Hair follicle dermal papilla cell (primary cell): ENCODE results near the gene MECR. TPM values are rescaled to one million over a fixed set of nuclear protein-coding genes. Genes with fewer than 3 reads are reported as not detected.

Experiments
- small RNA-seq: library from RNA; depleted of rRNA; stranded (forward); fragments of <200 nt; gene quantifications from one replicate; pipeline ENCODE3, GENCODE V24; 2012
- total RNA-seq: library from RNA; depleted of rRNA; stranded (reverse); fragments of >200 nt; gene quantifications from 2 replicates; pipeline ENCODE4 v1.2.3, GENCODE V29; 2012

The MECR gene, protein sequence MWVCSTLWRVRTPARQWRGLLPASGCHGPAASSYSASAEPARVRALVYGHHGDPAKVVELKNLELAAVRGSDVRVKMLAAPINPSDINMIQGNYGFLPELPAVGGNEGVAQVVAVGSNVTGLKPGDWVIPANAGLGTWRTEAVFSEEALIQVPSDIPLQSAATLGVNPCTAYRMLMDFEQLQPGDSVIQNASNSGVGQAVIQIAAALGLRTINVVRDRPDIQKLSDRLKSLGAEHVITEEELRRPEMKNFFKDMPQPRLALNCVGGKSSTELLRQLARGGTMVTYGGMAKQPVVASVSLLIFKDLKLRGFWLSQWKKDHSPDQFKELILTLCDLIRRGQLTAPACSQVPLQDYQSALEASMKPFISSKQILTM
- 15.3 and 23.0 TPM in 2 replicates for total RNA-seq

DNA sequence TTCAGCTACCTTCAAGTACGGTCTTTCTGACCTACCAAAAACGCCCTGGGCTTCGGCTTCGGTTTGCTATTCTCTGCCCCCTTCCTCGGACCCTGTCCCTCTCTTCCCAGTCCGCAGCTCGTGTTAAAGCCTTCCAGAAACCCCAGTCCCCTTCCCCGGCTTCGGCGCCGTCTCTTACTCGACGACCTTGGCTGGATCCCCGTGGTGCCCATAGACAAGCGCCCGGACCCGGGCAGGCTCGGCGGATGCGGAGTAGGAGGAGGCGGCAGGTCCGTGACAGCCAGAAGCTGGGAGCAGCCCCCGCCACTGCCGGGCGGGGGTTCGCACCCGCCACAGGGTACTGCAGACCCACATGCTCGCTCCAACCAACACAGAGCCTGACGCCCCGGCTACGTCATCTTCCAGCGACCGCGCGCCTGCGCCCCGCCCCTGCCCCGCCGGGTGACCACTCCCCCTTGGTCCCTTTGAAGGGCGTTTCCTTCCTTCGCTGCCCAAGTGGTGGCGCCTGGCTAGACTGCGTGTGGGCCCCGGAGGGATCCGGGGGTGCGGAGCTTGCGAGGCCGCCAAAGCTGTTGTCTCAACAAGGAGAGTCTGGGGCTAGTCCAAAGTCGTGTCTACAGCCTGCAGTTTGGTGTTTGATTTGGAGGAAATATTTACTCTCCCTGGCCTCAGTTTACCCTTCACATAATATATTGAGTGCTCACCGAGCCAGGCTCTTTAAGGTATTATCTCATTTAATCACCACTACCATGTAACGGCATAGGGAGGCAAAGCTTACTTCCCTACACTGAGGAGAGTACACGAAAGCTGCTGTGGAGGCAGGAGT lies at the start of gene MECR:
MECR (minus strand) TSS at position 382 of the 826 bp plus-strand sequence; CDS start at position 354, 28 bp downstream.

GRCh38 chr1:29235955-29236711 lies 5.4 kb upstream of the MECR start, which contains the start of gene PTPRU:
PTPRU (plus strand) TSS chr1:29236522; CDS start chr1:29236645, 123 bp downstream.

DNA sequence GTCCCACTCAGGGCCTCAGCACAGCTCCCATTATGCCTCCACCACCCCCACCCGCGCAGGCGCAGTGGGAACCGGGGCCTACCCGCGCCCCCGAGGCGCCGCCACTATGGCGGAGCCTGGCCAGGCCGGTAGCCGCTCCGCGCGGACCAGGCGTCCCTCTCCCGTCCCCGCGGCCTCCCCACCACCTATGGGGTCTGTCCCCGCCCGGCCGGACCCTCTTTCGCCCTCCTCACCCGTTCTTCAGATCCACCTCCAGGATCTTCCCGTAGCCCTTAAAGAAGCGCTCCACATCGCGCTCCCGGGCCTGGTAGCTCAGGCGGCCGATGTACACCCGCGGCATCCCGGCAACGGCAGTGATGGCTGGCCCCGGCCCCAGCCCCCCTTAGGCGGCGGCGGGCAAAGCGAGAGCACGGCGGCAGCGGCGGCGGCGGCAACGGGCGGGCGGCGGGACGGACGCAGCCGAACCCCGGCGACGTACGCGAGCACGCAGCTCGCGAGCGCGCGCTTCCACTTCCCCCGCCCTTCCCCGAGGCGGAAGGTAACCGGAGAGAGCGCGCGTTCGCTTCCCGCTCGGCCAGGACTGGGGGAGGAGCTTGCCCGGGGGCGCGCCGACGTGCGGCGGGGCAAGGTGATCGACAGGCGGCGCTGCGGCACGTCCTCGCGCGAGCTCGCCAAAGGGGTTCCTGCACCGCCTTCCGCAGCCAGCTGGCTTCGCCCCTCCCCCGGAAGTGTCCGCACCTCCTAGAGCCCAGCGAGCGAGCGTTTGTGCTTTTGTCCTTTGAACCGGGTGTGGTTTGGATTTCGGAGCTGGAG lies 49.1 kb downstream of the MECR start, which contains the start of gene SRSF4:
SRSF4 (minus strand) TSS at position 488 of the 813 bp plus-strand sequence; CDS start at position 340, 148 bp downstream.

Small RNA genes lying within 50 kb of the gene (small RNA-seq; reads per million reads assigned to genes)
- gene RF02271 = not detected

Other genes starting within 250 kb of the MECR start
- gene TMEM200B, start 107.0 kb downstream of the MECR start, total RNA-seq = 28.6 and 31.3 TPM in 2 replicates
- gene SRSF4, start 49.0 kb downstream of the MECR start, total RNA-seq = 36.3 and 46.1 TPM in 2 replicates
- gene PTPRU, start 5.6 kb upstream of the MECR start, total RNA-seq = 44.4 and 77.4 TPM in 2 replicates